Measurements from ENCODE around the gene WDR83. TPM values are rescaled to one million over a fixed set of nuclear protein-coding genes. Genes with fewer than 3 reads are reported as not detected.
"Not testable (repeated sequence)": the region's sequence is repeated elsewhere in the genome, so short reads cannot be mapped to it uniquely, and the experiment has no call there.

The WDR83 gene
- polyA plus RNA-seq, 1 donor from 2014 or later = 18.4 TPM

DNA sequence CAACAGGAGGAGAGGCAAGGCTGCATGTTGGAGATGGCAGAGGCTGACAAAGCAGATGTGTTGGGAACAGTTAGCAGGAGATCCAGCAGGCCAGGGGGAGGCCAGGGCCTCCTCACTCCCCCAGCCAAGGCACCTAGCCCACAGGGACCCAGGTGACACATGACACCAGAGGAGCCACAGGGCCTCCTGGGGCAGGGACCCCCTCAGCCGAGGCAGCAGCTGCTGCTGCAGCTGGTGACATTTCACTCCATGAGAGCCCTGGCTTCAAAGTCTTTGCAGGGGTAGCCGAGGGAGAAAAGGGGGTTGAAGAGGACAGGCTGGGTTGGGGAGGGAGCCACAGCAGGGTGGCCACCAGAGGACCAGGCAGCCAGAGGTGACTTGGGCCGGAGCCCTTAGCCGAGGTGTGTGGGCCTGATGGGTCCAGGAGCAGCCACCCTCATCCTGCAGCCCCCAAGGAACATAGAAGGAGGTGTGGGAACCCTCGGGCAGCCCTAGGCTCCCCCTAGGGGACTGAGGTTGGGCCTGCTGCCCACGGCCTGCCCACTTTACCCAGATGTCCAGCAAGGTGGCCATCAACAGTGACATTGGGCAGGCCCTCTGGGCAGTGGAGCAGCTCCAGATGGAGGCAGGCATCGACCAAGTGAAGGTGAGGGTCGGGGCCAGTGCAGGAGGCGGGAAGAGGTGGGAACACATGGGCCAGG, 21.0 kb downstream of the WDR83 start, which contains the start of gene GNG14:
TSS of gene GNG14 (plus strand) at position 503 of the 701 bp plus-strand sequence. CDS start at position 554, 51 bp downstream.
- peak within 1 kb of the TSS in 2 of 4 donors; percentile 20 to 44 for H3K4me3 Mint-ChIP-seq
- no peaks in the 10 kb centered on the region for H3K27me3 Mint-ChIP-seq
- H3K36me3 Mint-ChIP-seq = peaks cover 2% of the 10 kb centered on the region

GRCh38 chr19:12689012-12689411, 22.4 kb downstream of the WDR83 start:
- no peak overlapping the region for H3K27ac Mint-ChIP-seq
- no peaks in the 10 kb centered on the region for H3K27me3 Mint-ChIP-seq
- no peaks in the 10 kb centered on the region for H3K9me3 Mint-ChIP-seq
- H3K36me3 Mint-ChIP-seq = peaks cover under 1% of the 10 kb centered on the region
- H3K4me3 Mint-ChIP-seq = no peak overlapping the region
- peaks cover 0 to 4% (median 2%) of the 10 kb centered on the region in 3 donors for H3K4me1 Mint-ChIP-seq

More for the DNA sequence above, 21.0 kb downstream of the WDR83 start, which contains the start of gene GNG14:
- H3K27ac Mint-ChIP-seq = peak within 1 kb of the TSS in 1 of 3 donors; percentile 86
- H3K4me1 Mint-ChIP-seq = peaks cover 0 to 5% (median 4%) of the 10 kb centered on the region in 3 donors
- no peaks in the 10 kb centered on the region for H3K9me3 Mint-ChIP-seq

DNA sequence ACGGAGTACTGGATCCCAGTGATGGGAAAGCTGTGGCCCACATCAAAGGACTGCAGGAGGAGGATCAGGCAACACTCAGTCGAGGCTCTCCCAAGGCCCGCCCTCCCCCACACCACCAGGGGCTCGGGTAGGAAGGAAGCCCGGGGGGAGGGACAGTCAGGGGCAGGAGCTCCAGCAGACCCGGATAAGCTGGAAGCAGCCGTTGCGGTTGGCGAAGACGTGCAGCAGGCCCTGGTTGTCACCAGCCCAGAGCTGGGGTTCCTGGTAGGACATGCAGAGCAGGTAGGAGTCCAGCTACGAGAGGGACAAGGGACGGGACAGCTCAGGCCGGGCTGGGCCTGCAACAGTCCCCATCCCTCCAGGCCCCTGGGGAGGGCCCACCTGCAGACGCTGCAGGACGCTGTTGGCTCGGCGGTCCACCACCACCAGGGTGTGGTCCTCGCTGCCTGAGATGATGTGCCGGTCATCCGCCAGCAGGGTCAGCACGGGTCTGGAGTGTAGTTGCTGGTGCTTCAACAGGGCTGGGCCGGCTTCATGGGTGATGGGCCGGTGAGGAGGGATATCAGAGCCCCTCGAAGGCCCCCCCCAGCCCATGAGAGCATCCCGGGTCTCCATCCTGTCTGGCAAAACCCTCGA, 23.1 kb downstream of the WDR83 start:
- Mint-ChIP-seq H3K4me1 (peaks cover 0 to 4% (median 0%) of the 10 kb centered on the region in 3 donors), H3K27ac (no peak overlapping the region), H3K4me3 (no peak overlapping the region), H3K27me3 (no peaks in the 10 kb centered on the region), H3K9me3 (no peaks in the 10 kb centered on the region), H3K36me3 (no peaks in the 10 kb centered on the region)

- Mint-ChIP-seq H3K27ac (peak overlapping the region in 2 of 3 donors; percentile 50 to 51), H3K4me1 (peaks cover 0 to 7% (median 6%) of the 10 kb centered on the region in 3 donors), H3K36me3 (no peaks in the 10 kb centered on the region), H3K9me3 (no peaks in the 10 kb centered on the region), H3K4me3 (no peak overlapping the region), H3K27me3 (no peaks in the 10 kb centered on the region)
Observed at GRCh38 chr19:12692960-12693359, 26.4 kb downstream of the WDR83 start.

GRCh38 chr19:12694641-12695040, 28.0 kb downstream of the WDR83 start:
- no peaks in the 10 kb centered on the region for H3K9me3 Mint-ChIP-seq
- peaks cover 0 to 8% (median 7%) of the 10 kb centered on the region in 3 donors for H3K4me1 Mint-ChIP-seq
- H3K4me3 Mint-ChIP-seq = peak overlapping the region in 2 of 4 donors; percentile 50 to 58
- peaks cover under 1% of the 10 kb centered on the region for H3K36me3 Mint-ChIP-seq
- H3K27ac Mint-ChIP-seq = peak overlapping the region in 1 of 3 donors; percentile 51
- no peaks in the 10 kb centered on the region for H3K27me3 Mint-ChIP-seq

DNA sequence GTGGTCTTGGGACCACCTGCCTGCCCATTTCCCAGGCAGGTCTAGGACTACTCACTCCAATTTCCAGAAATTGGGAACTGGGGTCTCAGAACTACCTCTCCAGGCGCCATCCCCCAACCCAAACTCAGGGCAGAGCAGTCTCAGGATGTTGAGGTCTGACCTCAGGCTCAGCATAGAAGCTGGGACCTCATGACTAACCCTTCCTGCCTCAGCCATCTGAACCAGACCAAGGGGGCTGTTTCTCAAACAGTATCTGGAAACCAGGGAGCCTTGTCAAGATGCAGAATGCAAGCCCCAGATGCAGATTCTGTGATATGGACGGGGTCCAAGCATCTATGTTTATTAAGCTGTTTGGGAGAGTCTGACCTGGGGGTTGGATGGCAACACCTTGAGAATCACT, 28.5 kb downstream of the WDR83 start:
- peak overlapping the region in 3 of 4 donors; percentile 33 to 58 (median 45) for H3K4me3 Mint-ChIP-seq

GRCh38 chr19:12695514-12695913, 28.9 kb downstream of the WDR83 start:
- H3K4me1 Mint-ChIP-seq = peaks cover 0 to 8% (median 7%) of the 10 kb centered on the region in 3 donors
- peak overlapping the region; percentile 72 to 88 (median 76) for H3K4me3 Mint-ChIP-seq
- H3K27me3 Mint-ChIP-seq = no peaks in the 10 kb centered on the region
- peak overlapping the region in 1 of 3 donors; percentile 92 for H3K27ac Mint-ChIP-seq
- no peaks in the 10 kb centered on the region for H3K9me3 Mint-ChIP-seq
- H3K36me3 Mint-ChIP-seq = peaks cover 2% of the 10 kb centered on the region

More for the DNA sequence above, 28.5 kb downstream of the WDR83 start:
- Mint-ChIP-seq H3K27ac (peak overlapping the region in 1 of 3 donors; percentile 51), H3K36me3 (peaks cover 2% of the 10 kb centered on the region), H3K27me3 (no peaks in the 10 kb centered on the region), H3K9me3 (no peaks in the 10 kb centered on the region), H3K4me1 (peaks cover 0 to 8% (median 7%) of the 10 kb centered on the region in 3 donors)

GRCh38 chr19:12695997-12696365, 29.4 kb downstream of the WDR83 start:
- H3K27ac Mint-ChIP-seq = peak overlapping the region in 2 of 3 donors; percentile 92 to 97
- peaks cover 0 to 8% (median 7%) of the 10 kb centered on the region in 3 donors for H3K4me1 Mint-ChIP-seq
- H3K9me3 Mint-ChIP-seq = no peaks in the 10 kb centered on the region
- H3K27me3 Mint-ChIP-seq = no peaks in the 10 kb centered on the region
- peak overlapping the region; percentile 90 to 95 (median 92) for H3K4me3 Mint-ChIP-seq
- H3K36me3 Mint-ChIP-seq = peaks cover 2% of the 10 kb centered on the region

DNA sequence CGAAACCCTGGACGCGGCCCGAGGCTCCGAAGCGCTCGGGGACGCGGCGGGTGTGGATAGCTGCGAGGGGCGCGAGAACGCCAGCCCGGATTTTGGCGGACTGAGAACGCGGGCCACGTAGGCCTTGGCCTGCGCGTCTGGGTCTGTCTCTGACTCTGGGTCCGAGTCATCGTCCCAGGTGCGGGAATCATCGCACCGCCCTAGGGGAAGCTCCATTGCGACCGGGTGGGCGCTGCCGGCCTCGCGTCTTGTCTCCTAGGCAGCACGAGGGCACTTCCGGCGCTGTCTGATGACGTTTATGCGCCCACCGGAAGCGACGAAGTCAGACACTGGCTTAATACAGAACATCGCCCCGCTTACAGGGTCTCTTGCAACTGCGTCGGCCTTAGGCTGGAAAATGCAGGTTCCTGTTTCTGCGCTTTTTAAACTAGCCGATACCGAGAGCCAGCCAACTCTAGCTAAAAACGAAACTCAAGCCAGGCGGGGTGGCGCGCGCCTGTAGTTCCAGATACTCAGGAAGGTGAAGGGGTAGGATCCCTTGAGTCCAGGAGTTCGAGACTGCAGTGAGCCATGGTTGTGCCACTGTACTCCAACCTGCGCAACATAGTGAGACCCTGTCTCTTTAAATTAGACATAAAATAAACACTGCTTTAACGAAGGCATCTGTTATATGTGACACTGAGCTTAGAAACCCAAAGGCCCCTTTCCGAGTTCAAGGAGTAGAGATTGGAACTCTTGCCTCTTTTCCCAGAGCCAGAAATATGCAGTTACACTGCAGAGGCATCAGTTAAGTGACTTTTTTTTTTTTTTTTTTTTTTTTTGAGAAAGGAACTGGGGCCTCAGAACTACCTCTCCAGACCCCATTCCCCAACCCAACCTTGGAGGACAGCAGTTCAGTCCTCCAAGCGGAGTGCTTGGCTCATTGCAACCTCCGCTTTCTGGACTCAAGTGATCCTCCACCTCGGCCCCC, 30.0 kb downstream of the WDR83 start, which contains the start of gene FBXW9:
TSS of gene FBXW9 (minus strand) at position 266 of the 970 bp plus-strand sequence. CDS start at position 216, 50 bp downstream.
- H3K9me3 Mint-ChIP-seq = no peaks in the 10 kb centered on the region

GRCh38 chr19:12697425-12697824, 30.8 kb downstream of the WDR83 start:
- Mint-ChIP-seq H3K4me3 (peak overlapping the region in 3 of 4 donors; percentile 37 to 68 (median 63)), H3K27ac (peak overlapping the region in 1 of 3 donors; percentile 59)
- not testable (repeated sequence) for H3K4me1 Mint-ChIP-seq, H3K27me3 Mint-ChIP-seq, H3K9me3 Mint-ChIP-seq, H3K36me3 Mint-ChIP-seq

More for the DNA sequence above, 30.0 kb downstream of the WDR83 start, which contains the start of gene FBXW9:
- H3K27me3 Mint-ChIP-seq = no peaks in the 10 kb centered on the region
- peak within 1 kb of the TSS; percentile 90 to 95 (median 92) for H3K4me3 Mint-ChIP-seq
- peak within 1 kb of the TSS; percentile 92 to 97 (median 95) for H3K27ac Mint-ChIP-seq
- peaks cover 0 to 8% (median 7%) of the 10 kb centered on the region in 3 donors for H3K4me1 Mint-ChIP-seq
- peaks cover 2% of the 10 kb centered on the region for H3K36me3 Mint-ChIP-seq

DNA sequence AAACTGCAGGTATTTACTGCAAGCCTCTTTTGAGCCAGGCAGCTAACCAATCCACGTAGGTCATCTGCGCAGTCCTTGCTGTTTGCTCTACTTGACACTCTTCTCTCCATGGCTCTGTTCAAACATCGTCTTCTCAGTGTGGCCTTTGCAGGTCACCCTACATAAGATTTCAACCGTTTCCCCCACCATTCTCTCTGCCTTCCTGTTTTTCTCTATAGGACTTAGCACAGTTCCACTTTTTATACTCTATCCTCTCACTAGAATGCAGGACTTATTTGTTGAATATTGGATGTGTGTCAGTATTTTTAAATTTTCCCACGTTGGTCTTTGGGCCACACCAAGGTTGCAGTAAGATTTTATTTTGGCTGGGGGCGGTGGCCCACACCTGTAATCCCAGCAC, 31.5 kb downstream of the WDR83 start:
- Mint-ChIP-seq H3K4me3 (peak overlapping the region; percentile 70 to 85 (median 76)), H3K27ac (peak overlapping the region; percentile 16 to 49 (median 40)), H3K9me3 (no peaks in the 10 kb centered on the region), H3K27me3 (no peaks in the 10 kb centered on the region), H3K36me3 (peaks cover 2% of the 10 kb centered on the region), H3K4me1 (peaks cover 0 to 8% (median 7%) of the 10 kb centered on the region in 3 donors)

GRCh38 chr19:12701596-12702282, 35.1 kb downstream of the WDR83 start:
- Mint-ChIP-seq H3K27ac (no peak overlapping the region), H3K9me3 (no peaks in the 10 kb centered on the region), H3K27me3 (no peaks in the 10 kb centered on the region), H3K4me3 (no peak overlapping the region), H3K4me1 (peaks cover 0 to 4% (median 1%) of the 10 kb centered on the region in 3 donors), H3K36me3 (peaks cover 3% of the 10 kb centered on the region)

DNA sequence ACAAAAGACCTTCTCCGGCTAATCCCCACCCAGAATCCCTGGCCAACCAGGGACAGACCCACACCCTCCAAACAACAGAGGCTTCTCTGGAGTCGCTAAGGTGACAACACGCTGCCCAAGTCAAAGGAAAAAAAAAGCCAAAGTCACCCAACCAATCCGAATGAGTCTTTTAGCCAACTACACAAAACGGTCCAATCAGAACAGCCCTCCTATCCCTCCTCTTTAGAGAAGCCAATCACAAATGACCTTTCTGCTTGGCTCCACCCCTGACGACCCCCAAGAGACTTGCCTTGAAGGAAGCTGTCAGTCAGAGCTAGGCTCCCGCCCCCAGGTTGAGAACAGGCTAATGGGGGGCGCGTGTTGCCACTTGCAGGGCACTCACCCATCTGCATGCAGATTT, 36.4 kb downstream of the WDR83 start:
- H3K4me1 Mint-ChIP-seq = peaks cover 0 to 2% (median 0%) of the 10 kb centered on the region in 3 donors
- peak overlapping the region in 2 of 3 donors; percentile 43 to 48 for H3K27ac Mint-ChIP-seq
- H3K4me3 Mint-ChIP-seq = peak overlapping the region in 1 of 4 donors; percentile 11
- no peaks in the 10 kb centered on the region for H3K27me3 Mint-ChIP-seq
- peaks cover 3% of the 10 kb centered on the region for H3K36me3 Mint-ChIP-seq
- no peaks in the 10 kb centered on the region for H3K9me3 Mint-ChIP-seq

- Mint-ChIP-seq H3K4me1 (no peaks in the 10 kb centered on the region), H3K4me3 (no peak overlapping the region), H3K27ac (no peak overlapping the region), H3K9me3 (no peaks in the 10 kb centered on the region), H3K27me3 (no peaks in the 10 kb centered on the region), H3K36me3 (peaks cover 2% of the 10 kb centered on the region)
Observed at GRCh38 chr19:12705169-12705568, 38.6 kb downstream of the WDR83 start.

All from IgD-negative memory B cell (primary cell).